Measurements from ENCODE around the gene LIPE.

DNA sequence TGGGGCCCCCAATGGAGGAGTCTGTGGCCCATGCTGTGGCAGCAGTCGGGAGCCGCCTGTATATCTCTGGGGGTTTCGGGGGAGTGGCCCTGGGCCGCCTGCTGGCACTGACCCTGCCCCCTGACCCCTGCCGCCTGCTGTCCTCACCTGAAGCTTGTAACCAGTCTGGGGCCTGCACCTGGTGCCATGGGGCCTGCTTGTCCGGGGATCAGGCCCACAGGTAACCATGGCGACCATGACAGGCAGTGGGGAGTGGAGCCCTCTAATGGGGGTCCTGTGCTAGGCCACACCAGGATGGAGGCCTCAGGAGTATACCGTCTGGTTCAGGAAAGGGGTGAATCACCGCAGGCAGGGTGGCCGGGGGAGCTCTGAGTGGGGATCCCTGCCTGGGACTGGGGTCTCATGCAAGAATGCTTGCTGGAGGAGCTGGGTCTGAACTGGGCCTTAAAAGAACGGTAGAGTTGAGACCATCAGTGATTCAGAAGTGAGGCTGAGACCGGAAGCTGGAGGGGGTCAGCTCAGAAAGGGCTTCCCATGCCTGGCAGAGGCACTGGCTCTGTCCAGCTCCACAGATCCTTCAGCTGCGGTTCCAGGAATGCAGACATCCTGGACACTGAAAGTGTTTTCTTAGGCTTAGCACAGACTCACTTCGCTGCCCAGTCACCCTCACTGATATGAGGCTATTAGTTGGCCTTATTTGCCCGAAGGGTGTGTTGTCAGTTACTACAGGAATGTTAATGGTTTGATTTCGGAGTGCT is 66.2 kb downstream of the LIPE start:
- TF ChIP-seq, protein P1, sequence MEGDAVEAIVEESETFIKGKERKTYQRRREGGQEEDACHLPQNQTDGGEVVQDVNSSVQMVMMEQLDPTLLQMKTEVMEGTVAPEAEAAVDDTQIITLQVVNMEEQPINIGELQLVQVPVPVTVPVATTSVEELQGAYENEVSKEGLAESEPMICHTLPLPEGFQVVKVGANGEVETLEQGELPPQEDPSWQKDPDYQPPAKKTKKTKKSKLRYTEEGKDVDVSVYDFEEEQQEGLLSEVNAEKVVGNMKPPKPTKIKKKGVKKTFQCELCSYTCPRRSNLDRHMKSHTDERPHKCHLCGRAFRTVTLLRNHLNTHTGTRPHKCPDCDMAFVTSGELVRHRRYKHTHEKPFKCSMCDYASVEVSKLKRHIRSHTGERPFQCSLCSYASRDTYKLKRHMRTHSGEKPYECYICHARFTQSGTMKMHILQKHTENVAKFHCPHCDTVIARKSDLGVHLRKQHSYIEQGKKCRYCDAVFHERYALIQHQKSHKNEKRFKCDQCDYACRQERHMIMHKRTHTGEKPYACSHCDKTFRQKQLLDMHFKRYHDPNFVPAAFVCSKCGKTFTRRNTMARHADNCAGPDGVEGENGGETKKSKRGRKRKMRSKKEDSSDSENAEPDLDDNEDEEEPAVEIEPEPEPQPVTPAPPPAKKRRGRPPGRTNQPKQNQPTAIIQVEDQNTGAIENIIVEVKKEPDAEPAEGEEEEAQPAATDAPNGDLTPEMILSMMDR (IDR thresholded peaks at IDR 0.05): no peak
- TF ChIP-seq POLR2AphosphoS5 (IDR thresholded peaks at IDR 0.05) (no peak), POLR2A (IDR thresholded peaks at IDR 0.05; ENCODE audit: low read depth) (no peak), EP300 (IDR thresholded peaks at IDR 0.05) (no peak)
